Gastrocnemius medialis (tissue), 4 donors: ENCODE data around the gene ASB6.
A peak's percentile ranks its signal among the peaks of the same experiment; 100 is the strongest.

Source experiments
- POLR2A ChIP-seq, 2 donors: fragments of 450-650 bp; IDR thresholded peaks; one replicate each; pipeline ENCODE4 v1.6.1; 2017; ENCODE audit warnings: antibody characterized with exemption in 2 of 2, mild to moderate bottlenecking in 2 of 2, moderate library complexity in 2 of 2
- TF ChIP-seq, protein P1 (sequence below), 5 experiments: fragments of 450-650 bp in 3 of 5; fragments of 200-600 bp in 2 of 5; sonication (generic) in 2 of 5; IDR thresholded peaks in 4 of 5; conservative IDR thresholded peaks in 1 of 5; 1 replicate in 4 of 5; 2 replicates in 1 of 5; pipeline ENCODE4 v1.5.1; 2016 to 2019; ENCODE audit warnings: antibody characterized with exemption in 5 of 5, mild to moderate bottlenecking in 3 of 5, moderate library complexity in 3 of 5

DNA sequence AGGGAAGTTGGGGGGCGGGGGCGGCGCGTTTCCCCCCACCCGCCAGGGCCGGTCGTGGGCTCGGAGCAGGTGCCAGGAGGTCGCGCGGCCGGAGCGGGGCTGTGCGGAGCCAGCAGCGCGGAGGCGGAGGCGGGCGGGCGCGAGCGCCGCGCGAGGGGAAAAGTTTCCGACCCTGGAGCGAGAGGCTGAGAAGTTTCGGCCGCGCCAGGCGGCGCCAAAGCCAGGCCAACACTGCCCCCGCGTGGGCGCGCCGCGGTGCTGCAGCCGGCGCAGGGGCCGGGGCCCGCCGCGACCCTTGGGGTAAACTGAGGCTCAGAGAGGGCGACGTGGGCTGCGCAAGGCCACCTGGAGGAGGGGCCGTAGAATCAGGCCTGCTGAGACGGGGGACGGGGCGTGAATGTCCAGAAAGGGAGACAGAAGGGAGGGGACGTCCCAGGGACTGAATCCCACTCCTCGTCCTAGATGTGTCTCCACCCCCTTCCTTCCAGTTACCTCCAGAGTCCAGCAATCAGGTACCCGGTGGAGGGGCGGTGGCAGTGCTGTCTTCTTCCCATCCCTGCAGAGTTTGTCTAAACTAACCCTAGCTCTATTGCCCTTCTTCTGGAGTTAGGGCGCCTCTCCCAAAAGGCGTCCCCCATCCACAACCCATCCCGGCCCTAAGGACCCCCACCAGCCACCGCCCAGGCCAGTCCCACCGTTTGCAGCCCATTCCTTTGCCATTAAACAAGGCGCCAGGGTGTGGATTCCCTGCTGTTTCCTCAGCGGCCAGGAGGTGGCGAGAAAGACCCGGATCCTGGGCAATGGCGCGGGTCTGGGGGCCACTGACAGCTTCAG is 31.3 kb downstream of the ASB6 start:
- TF ChIP-seq POLR2A (IDR thresholded peaks at IDR 0.05): no peak
- TF ChIP-seq, protein P1, sequence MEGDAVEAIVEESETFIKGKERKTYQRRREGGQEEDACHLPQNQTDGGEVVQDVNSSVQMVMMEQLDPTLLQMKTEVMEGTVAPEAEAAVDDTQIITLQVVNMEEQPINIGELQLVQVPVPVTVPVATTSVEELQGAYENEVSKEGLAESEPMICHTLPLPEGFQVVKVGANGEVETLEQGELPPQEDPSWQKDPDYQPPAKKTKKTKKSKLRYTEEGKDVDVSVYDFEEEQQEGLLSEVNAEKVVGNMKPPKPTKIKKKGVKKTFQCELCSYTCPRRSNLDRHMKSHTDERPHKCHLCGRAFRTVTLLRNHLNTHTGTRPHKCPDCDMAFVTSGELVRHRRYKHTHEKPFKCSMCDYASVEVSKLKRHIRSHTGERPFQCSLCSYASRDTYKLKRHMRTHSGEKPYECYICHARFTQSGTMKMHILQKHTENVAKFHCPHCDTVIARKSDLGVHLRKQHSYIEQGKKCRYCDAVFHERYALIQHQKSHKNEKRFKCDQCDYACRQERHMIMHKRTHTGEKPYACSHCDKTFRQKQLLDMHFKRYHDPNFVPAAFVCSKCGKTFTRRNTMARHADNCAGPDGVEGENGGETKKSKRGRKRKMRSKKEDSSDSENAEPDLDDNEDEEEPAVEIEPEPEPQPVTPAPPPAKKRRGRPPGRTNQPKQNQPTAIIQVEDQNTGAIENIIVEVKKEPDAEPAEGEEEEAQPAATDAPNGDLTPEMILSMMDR (IDR thresholded peaks at IDR 0.05 in 4 of 5, conservative IDR thresholded peaks at IDR 0.05 in 1 of 5): peak; percentile 65 to 100 (median 99)
